ENCODE measurements around the gene EEPD1.

Gene EEPD1

DNA sequence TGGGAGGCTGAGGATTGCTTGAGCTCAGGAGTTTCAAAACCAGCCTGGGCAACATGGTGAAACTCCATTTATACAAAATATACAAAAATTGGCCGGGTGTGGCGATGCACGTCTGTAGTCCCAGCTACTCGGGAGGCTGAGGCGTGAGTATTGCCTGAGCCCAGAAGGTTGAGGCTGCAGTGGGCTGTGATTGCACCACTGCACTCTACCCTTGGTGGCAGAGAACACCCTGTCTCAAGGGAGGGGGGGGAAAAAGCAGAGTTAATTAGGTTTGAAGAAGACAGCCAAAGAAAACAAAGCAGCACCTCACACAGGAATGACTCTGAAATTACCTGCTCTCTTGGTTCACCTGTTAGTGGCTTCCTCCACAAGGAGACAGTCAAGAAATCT lies 110.0 kb downstream of the EEPD1 start:
- Mint-ChIP-seq H3K4me1 (peaks cover 26% of the 10 kb centered on the region), H3K36me3 (no peaks in the 10 kb centered on the region), H3K27ac (no peak overlapping the region), H3K4me3 (no peak overlapping the region), H3K9me3 (no peaks in the 10 kb centered on the region), H3K27me3 (no peaks in the 10 kb centered on the region)

DNA sequence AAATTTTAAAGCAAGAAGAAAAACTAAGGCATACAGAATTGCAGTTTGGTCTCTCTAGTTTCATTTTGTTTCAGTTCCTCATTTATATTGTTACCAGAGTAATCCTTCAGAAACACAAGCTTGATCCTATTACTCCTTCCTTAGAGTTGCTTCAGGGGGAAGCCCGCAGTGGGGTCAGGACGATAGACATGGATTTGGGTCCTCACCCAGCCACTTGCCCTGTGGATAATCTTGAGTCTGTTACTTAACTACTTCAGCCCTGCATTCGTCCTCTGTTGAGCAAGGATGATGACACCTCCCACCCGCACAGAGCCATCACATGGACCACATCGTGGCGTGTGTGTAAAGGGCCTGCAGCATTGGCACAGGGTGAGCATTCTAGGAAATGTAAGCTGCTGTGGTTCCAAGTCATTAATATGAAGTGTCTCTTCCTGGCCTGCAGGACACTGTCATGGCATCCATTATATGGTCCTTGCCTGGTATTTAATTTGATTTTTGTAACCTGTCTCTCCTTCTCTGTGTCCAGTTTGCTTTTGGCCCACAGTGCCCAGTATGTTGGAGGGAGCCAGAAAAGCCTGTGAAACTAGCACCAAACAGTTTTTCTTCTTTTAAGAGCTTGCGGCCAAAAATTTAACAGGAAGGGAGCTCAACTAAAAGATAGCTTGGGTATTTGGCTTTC lies 111.2 kb downstream of the EEPD1 start:
- Mint-ChIP-seq H3K4me3 (no peak overlapping the region), H3K9me3 (no peaks in the 10 kb centered on the region), H3K27ac (no peak overlapping the region), H3K36me3 (no peaks in the 10 kb centered on the region), H3K4me1 (peaks cover 26% of the 10 kb centered on the region), H3K27me3 (no peaks in the 10 kb centered on the region)

DNA sequence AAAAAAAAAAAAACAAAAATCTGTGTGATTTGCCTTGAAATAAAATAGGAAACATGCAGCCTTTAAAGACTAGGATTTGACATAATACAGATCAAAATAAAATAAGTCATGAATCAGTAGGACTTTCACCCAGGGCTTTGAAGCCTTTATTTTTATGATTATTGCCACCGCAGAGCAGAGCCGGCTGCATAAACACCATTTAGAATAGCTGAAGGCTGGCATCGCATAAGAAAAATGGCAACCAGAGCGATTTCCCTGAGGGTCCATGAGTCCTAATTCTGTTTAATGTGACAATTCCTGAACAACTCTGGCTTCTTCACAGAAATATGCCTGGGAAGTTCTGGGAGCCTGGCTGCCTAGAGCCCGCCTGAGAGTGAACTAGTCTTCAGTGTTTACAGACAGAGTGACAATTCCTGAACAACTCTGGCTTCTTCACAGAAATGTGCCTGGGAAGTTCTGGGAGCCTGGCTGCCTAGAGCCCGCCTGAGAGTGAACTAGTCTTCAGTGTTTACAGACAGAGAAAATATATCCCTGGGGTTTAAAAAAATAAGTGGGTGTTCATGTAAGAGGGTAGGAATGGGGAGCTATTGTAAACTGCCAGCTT lies 112.0 kb downstream of the EEPD1 start:
- Mint-ChIP-seq H3K27me3 (no peaks in the 10 kb centered on the region), H3K4me1 (peaks cover 26% of the 10 kb centered on the region), H3K9me3 (no peaks in the 10 kb centered on the region), H3K27ac (no peak overlapping the region), H3K36me3 (no peaks in the 10 kb centered on the region), H3K4me3 (no peak overlapping the region)

DNA sequence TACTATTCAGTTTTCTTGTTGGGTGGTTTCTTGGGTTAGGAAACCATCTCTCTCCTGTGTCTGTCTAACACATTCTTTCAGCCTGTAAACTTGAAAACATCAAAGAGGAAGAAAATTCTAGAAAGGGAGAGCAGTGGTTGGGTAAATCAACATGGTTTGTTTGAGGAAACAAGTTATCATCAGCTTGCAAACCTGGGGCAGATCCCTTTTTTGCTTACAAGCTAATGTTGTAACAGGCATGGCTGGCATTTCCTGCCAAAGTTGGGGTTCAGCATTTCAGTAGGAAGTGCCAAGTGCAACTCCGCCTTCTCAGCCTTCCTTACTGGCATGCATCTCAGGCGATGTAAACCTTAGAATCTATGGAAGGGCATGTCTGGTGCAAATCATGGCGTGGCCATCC lies 112.6 kb downstream of the EEPD1 start:
- Mint-ChIP-seq H3K27ac (no peak overlapping the region), H3K4me1 (peaks cover 26% of the 10 kb centered on the region), H3K4me3 (no peak overlapping the region), H3K9me3 (no peaks in the 10 kb centered on the region), H3K27me3 (no peaks in the 10 kb centered on the region), H3K36me3 (no peaks in the 10 kb centered on the region)

DNA sequence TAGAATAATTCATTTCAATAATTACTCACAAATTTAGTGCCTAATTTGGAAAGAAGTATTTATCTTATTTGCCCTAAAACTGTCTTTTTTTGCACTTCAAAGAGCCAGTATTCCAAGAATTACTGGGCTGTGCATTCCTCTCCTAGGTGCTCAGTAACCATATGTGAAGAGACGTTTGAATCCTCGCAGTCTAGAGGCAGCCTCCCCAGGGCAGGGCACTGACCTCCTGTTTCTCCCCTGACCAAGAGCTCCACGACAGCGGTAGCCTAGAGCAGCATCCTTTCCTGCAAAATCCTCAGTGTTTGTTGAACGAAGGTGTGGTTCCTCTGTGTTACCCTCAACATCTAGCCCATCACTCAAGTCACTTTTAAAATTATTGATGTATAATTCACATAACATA lies 113.1 kb downstream of the EEPD1 start:
- no peak overlapping the region for H3K4me3 Mint-ChIP-seq
- H3K36me3 Mint-ChIP-seq, result no peaks in the 10 kb centered on the region
- H3K4me1 Mint-ChIP-seq, result peaks cover 25% of the 10 kb centered on the region
- H3K27ac Mint-ChIP-seq, result no peak overlapping the region
- no peaks in the 10 kb centered on the region for H3K27me3 Mint-ChIP-seq
- H3K9me3 Mint-ChIP-seq, result no peaks in the 10 kb centered on the region

DNA sequence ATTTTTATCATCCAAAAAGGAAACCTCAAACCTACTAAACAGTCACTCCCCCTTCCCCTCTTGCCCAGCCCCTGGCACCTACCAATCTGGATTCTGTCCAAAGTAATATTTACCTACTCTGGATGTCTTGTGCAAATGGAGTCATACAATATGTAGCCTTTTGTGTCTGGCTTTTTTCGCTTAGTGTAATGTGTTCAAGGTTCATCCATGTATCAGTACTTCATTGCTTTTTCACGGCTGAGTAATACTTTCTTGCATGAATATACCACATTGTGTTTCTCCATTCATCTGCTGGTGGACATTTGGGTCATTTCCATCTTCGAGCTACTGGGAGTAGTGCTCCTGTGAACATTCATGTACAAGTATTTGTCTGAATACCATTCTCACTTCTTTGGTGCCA lies 113.6 kb downstream of the EEPD1 start:
- Mint-ChIP-seq H3K27ac (no peak overlapping the region), H3K27me3 (no peaks in the 10 kb centered on the region), H3K4me3 (no peak overlapping the region), H3K9me3 (no peaks in the 10 kb centered on the region), H3K4me1 (peaks cover 21% of the 10 kb centered on the region), H3K36me3 (no peaks in the 10 kb centered on the region)

DNA sequence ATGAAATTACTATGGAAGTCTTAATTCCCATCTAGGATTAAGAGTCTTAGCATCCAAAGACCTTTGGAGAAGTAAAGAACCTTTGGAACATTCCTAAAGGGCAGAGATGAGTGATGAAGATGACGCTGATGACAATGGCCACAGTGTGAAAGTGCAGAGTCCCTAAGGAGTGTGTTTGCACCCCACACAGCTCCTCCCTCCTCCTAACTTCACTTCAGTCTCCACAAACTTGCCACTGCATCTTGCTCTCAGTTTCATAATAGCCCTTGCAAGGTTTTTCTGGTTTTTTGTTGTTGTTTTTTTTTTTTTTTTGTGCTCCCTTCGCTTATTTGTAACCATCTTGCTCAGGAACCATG lies 119.1 kb downstream of the EEPD1 start:
- Mint-ChIP-seq H3K4me3 (no peak overlapping the region), H3K36me3 (no peaks in the 10 kb centered on the region), H3K27ac (no peak overlapping the region), H3K9me3 (no peaks in the 10 kb centered on the region), H3K27me3 (no peaks in the 10 kb centered on the region), H3K4me1 (peaks cover 11% of the 10 kb centered on the region)

DNA sequence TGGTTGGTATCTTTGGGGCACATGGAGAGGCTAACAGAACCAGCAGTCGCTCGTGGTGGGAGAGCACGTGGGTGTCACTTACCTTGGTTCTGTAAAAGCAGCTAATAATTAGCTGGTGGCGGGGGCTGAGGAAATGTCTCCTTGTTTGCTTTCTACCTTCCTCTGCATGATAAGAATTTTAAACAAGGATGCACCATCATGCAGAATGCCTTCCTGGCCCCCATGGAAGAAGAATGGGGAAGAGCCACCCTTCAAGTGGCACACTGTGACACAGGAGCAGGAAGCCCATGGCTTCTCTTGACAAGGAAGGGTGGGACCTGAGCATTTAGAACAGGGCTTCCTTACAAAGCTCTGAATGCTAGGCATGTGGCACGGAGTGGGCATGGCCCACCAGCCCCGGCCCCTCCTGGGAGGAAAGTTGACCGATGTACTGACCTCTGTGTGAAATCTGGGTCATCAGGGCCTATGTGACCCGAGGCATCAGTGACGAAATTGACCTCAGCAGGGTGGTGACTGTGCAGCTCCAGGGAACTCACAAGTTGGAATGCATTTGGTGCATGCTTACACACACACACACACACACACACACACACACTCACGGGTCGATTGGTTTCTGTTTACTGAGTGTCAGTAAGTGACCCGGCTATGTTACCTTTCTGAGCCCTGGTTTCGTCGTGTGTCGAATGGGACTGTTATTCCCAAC lies 119.7 kb downstream of the EEPD1 start:
- H3K27me3 Mint-ChIP-seq, result no peaks in the 10 kb centered on the region
- no peak overlapping the region for H3K4me3 Mint-ChIP-seq
- no peak overlapping the region for H3K27ac Mint-ChIP-seq
- no peaks in the 10 kb centered on the region for H3K36me3 Mint-ChIP-seq
- H3K4me1 Mint-ChIP-seq, result peaks cover 11% of the 10 kb centered on the region
- no peaks in the 10 kb centered on the region for H3K9me3 Mint-ChIP-seq

DNA sequence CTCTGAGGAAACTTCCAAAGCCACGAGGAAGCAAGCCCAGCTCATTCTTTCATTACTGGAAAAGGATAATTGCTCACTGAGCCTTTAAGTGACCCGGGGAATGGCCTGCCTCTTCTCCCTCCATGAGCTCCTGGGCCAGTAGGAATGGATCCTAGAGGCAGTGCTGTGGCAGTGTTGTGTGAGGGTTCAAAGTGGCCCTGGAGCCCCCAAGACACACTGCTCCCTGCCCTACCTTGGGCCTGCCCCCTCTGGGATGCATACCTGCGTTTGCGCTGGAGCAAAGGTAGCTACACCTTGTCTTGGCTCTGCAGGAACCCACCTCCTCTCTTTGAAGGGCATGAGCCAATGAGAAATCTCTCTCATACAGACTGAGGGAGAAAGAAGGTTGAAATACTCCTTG lies 120.8 kb downstream of the EEPD1 start:
- H3K27ac Mint-ChIP-seq, result no peak overlapping the region
- no peak overlapping the region for H3K4me3 Mint-ChIP-seq
- no peaks in the 10 kb centered on the region for H3K36me3 Mint-ChIP-seq
- no peaks in the 10 kb centered on the region for H3K9me3 Mint-ChIP-seq
- H3K4me1 Mint-ChIP-seq, result peaks cover 11% of the 10 kb centered on the region
- H3K27me3 Mint-ChIP-seq, result no peaks in the 10 kb centered on the region

DNA sequence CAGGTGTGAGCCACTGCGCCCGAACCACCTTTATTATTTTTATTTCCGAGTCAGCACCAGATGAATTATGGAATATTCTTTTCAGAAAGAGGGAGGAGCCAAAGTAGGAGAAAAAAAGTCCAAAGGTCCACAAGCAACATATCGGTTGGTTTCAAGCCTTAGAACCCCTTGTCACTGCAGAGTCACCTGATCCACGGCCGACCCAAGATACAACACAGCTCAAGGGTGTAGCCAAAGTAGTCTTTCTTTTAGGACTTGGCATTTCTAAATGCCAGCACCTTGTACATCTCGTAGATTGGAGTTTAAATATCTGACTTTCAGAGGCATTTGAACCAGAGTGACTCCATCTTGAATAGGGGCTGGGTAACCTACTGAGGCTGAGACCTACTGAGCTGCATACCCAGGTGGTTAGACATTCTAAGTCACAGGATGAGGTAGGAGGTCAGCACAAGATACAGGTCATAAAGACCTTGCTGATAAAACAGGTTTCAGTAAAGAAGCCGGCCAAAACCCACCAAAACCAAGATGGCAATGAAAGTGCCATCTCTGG lies 122.8 kb downstream of the EEPD1 start:
- peaks cover 11% of the 10 kb centered on the region for H3K4me1 Mint-ChIP-seq
- H3K4me3 Mint-ChIP-seq, result no peak overlapping the region
- no peaks in the 10 kb centered on the region for H3K9me3 Mint-ChIP-seq
- no peaks in the 10 kb centered on the region for H3K27me3 Mint-ChIP-seq
- no peaks in the 10 kb centered on the region for H3K36me3 Mint-ChIP-seq
- H3K27ac Mint-ChIP-seq, result no peak overlapping the region

DNA sequence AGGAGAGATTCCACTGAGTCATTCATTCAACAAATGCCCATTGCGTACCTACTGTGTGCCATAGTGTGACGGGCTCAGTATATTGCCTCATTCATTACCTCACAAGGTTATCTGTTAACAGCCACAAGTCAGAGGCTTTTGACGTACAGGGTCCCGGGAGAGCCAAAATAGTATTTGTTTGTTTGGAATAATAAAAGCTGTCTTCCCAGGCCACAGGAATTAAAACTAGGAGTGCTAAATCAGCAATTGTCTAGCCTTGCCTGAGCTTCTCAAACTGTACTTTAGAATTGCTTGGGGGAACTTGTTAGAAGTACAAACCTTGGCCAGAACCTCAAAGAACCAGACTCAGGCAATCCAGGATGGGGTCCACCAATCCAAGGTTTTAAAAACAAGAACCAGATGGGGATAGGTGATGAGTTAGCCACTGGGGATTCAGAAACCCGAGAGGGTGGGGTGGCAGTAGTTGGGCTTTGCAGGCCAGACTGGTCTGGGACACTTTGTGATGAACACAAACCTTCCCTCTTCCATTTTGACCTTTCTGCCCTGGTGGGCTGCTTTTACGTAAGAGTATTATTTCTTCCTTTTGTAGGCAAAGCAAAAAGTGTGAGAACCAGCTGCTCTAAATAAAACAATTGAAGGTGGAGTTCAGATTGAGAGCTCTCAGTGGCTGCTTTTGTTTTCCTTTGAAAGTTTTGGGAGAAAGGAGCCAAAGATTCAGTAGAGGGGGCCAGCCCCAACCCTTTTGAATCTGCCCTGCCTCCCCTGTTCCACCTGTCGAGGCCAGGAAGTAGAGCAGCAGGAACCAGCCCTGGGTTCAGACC lies 123.6 kb downstream of the EEPD1 start:
- Mint-ChIP-seq H3K36me3 (no peaks in the 10 kb centered on the region), H3K27ac (no peak overlapping the region), H3K4me1 (peaks cover 11% of the 10 kb centered on the region), H3K4me3 (no peak overlapping the region), H3K27me3 (no peaks in the 10 kb centered on the region), H3K9me3 (no peaks in the 10 kb centered on the region)

DNA sequence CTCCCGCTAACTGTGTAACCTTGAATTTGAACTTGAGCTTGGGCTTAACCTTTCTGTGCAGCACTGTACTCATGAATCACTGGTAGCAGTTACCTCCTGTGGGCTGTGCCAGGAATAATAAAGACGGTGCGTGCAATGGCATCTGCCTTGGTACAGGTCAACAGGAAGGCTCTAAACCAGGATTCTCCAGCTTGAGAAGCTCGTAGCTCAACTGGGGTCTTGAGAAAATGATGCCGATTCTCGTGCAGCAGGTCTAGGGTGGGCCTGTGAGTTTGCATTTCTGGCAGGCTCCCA lies 124.1 kb downstream of the EEPD1 start:
- Mint-ChIP-seq H3K4me1 (peaks cover 11% of the 10 kb centered on the region), H3K9me3 (no peaks in the 10 kb centered on the region), H3K4me3 (no peak overlapping the region), H3K27me3 (no peaks in the 10 kb centered on the region), H3K36me3 (no peaks in the 10 kb centered on the region), H3K27ac (no peak overlapping the region)

DNA sequence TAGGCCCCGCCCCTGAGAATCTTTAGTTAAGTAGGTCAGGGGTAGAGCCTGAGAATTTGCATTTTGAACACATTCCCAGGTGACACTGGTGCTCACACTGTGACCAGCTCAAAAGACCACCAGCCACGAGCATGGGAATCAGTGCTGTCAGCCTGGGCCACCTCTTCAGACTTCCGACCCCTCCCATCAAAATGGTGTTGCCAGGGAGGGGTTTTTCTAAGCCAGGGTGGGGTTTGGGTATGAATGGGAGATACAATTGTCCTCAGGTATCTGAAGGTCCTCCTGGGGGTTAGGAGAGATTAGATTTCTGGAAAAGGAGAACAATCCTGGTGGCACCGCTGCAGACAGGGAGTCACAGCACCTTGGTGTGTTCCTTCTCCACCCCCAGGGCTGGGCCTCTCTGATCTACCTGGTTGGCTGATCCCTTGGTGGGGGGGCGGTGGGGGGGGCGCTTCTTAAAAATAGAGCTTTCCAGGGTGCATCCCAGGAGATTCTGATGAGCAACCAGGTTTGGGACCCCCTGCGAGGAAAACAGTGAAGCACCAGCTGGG lies 125.1 kb downstream of the EEPD1 start:
- H3K36me3 Mint-ChIP-seq, result no peaks in the 10 kb centered on the region
- H3K27ac Mint-ChIP-seq, result no peak overlapping the region
- no peaks in the 10 kb centered on the region for H3K27me3 Mint-ChIP-seq
- no peaks in the 10 kb centered on the region for H3K9me3 Mint-ChIP-seq
- peaks cover 15% of the 10 kb centered on the region for H3K4me1 Mint-ChIP-seq
- H3K4me3 Mint-ChIP-seq, result no peak overlapping the region

DNA sequence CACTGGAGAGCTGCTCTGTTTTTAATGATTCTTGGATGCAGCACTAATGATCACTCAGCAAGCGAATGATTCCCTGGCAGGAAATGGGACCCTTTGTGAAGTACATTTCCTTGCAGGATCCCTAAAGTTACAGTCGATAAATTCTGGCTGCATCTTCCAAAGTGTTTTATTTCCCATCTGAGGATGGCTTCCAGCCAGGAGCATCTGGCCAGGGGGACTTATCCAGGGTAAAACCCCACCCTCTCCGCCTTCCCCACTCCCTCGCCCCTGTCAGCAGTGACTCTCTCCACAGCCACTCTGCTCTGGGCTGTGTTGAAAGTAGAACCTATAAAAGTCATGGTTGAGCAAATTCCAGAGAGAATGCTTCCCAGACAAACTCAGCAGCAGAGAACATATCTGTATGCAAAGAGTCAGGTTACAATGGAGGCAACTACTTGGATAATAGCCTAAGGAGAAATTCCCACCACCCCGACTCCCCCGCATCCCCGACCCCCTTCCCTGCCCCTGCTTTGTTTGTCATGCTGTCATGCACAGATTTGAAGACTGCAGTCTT lies 125.6 kb downstream of the EEPD1 start:
- H3K9me3 Mint-ChIP-seq, result no peaks in the 10 kb centered on the region
- H3K27ac Mint-ChIP-seq, result no peak overlapping the region
- H3K27me3 Mint-ChIP-seq, result no peaks in the 10 kb centered on the region
- H3K4me3 Mint-ChIP-seq, result no peak overlapping the region
- peaks cover 15% of the 10 kb centered on the region for H3K4me1 Mint-ChIP-seq
- H3K36me3 Mint-ChIP-seq, result no peaks in the 10 kb centered on the region

DNA sequence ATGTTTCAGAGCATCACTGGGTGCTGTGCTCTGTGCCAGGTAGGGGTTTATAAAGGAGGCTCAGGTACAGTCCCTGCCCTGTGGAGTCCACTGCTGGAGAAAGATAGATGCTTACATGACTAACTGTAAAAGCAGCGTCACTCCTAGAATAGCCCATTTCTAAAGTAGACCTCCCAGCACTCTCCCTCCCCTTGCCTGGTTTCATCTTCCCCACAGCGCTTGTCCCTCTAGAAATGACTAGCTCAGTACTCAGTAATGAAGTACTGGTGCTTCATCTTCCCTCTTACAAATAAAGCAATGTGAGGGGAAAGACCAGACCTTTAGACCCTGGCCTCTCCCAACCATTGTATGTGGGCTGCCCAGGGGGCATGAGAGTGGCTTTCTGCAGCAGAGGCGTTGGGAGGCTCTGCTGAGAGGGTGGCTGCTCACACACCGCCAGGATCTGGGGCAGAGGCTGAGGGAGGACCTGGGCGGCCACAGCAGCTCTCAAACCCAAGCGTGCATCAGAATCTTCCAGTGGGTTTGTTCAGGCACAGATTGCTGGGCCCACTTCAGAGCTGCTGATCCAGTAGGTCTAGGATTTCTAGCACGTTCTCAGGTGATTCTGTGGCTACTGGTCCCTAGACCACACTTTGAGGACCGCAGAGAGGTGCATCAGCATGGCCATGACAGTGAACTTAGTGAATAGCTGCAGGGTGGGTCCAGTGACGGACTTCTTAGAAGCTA lies 126.3 kb downstream of the EEPD1 start:
- Mint-ChIP-seq H3K4me3 (no peak overlapping the region), H3K27me3 (no peaks in the 10 kb centered on the region), H3K4me1 (peaks cover 16% of the 10 kb centered on the region), H3K27ac (no peak overlapping the region), H3K36me3 (no peaks in the 10 kb centered on the region), H3K9me3 (no peaks in the 10 kb centered on the region)
